Sigmoid colon (tissue), 4 donors: ENCODE measurements around the gene NOVA1.

Experiments used
- EP300 ChIP-seq, 4 donors: sonication (generic); formaldehyde crosslinking; IDR thresholded peaks; one replicate each; pipeline ENCODE4 v1.6.1; 2017; ENCODE audit warnings: antibody characterized with exemption in 4 of 4
- TF ChIP-seq, protein P1 (sequence below), 4 experiments: fragments of 450-650 bp in 3 of 4; fragments of 200-600 bp in 1 of 4; IDR thresholded peaks; one replicate each; pipeline ENCODE4 v1.5.1; 2016 to 2019; ENCODE audit warnings: antibody characterized with exemption in 4 of 4, mild to moderate bottlenecking in 3 of 4, moderate library complexity in 2 of 4

DNA sequence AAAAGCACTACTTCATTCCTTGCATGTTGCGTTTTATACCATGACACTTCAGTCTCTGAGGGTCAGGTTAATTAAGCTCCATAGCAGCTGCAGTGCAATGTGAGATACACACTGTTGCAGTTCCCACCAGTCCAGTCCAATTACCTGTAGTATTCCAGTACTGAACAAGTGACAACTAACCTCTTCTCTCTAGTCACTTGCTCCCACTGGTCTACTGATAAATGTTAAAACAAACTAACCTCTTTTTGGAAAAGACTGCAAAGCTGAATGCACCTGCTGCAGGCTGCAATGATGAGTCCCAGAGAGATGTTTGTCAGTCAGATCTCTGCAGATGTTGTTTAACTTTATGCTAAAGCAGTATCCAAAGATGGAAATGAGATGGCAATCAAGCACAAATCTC is 7.9 kb downstream of the NOVA1 start:
- TF ChIP-seq, protein P1, sequence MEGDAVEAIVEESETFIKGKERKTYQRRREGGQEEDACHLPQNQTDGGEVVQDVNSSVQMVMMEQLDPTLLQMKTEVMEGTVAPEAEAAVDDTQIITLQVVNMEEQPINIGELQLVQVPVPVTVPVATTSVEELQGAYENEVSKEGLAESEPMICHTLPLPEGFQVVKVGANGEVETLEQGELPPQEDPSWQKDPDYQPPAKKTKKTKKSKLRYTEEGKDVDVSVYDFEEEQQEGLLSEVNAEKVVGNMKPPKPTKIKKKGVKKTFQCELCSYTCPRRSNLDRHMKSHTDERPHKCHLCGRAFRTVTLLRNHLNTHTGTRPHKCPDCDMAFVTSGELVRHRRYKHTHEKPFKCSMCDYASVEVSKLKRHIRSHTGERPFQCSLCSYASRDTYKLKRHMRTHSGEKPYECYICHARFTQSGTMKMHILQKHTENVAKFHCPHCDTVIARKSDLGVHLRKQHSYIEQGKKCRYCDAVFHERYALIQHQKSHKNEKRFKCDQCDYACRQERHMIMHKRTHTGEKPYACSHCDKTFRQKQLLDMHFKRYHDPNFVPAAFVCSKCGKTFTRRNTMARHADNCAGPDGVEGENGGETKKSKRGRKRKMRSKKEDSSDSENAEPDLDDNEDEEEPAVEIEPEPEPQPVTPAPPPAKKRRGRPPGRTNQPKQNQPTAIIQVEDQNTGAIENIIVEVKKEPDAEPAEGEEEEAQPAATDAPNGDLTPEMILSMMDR (IDR thresholded peaks at IDR 0.05) = no peak
- no peak for TF ChIP-seq EP300 (IDR thresholded peaks at IDR 0.05)
